DOHH2 (cell line): ENCODE measurements around the gene ADAM30.

ENCODE experiments used
- H3F3A ChIP-seq: fragments of 200-600 bp; sonication (generic), shearing (Covaris generic); 2 replicates; pipeline ENCODE4 v1.6.0; 2016; ENCODE audit warnings: antibody characterized with exemption, mild to moderate bottlenecking; ENCODE audit not compliant: control insufficient read depth, insufficient read depth
- H3K27ac ChIP-seq: fragments of 200-600 bp; sonication (generic); 2 replicates; pipeline ENCODE4 v1.5.1; 2014; ENCODE audit warnings: low read depth, mild to moderate bottlenecking, low read length, moderate library complexity
- H3K27me3 ChIP-seq: fragments of 200-600 bp; sonication (generic); 2 replicates; pipeline ENCODE4 v1.6.1; 2014; ENCODE audit warnings: mild to moderate bottlenecking, low read length, mixed read lengths; ENCODE audit not compliant: control insufficient read depth
- H3K36me3 ChIP-seq: fragments of 200-600 bp; sonication (generic); 2 replicates; pipeline ENCODE4 v1.6.1; 2014; ENCODE audit warnings: mild to moderate bottlenecking, low read length, moderate library complexity, mixed read lengths; ENCODE audit not compliant: control insufficient read depth
- H3K4me1 ChIP-seq: fragments of 200-600 bp; sonication (generic); 2 replicates; pipeline ENCODE4 v1.6.1; 2014; ENCODE audit warnings: mild to moderate bottlenecking, low read length, mixed read lengths; ENCODE audit not compliant: control insufficient read depth
- H3K4me2 ChIP-seq: fragments of 200-600 bp; sonication (generic); 2 replicates; pipeline ENCODE4 v1.6.0; 2014; ENCODE audit warnings: mild to moderate bottlenecking, low read length, moderate library complexity
- H3K4me3 ChIP-seq: fragments of 200-600 bp; sonication (generic); 2 replicates; pipeline ENCODE4 v1.5.1; 2014; ENCODE audit warnings: mild to moderate bottlenecking, low read length, mixed read lengths
- H3K79me2 ChIP-seq: fragments of 200-600 bp; sonication (generic); 2 replicates; pipeline ENCODE4 v1.6.1; 2014; ENCODE audit warnings: mild to moderate bottlenecking, low read length, mixed read lengths; ENCODE audit not compliant: control insufficient read depth
- H3K9me2 ChIP-seq: fragments of 200-600 bp; sonication (generic); replicated peaks from 2 replicates; pipeline ENCODE4 v1.6.1; 2014; ENCODE audit warnings: mild to moderate bottlenecking, low read length, mixed read lengths; ENCODE audit not compliant: control insufficient read depth
- H3K9me3 ChIP-seq: fragments of 200-600 bp; sonication (generic); 2 replicates; pipeline ENCODE4 v1.6.1; 2014; ENCODE audit warnings: antibody characterized with exemption, low read length, mixed read lengths; ENCODE audit not compliant: control insufficient read depth, insufficient read depth
- H4K20me1 ChIP-seq: fragments of 200-600 bp; sonication (generic); 2 replicates; pipeline ENCODE4 v1.6.0; 2014; ENCODE audit warnings: low read depth, mild to moderate bottlenecking, antibody characterized with exemption, low read length, moderate library complexity; ENCODE audit not compliant: control insufficient read depth, insufficient read depth
- EZH2phosphoT487 ChIP-seq: fragments of 200-600 bp; sonication (generic); IDR thresholded peaks from 2 replicates; pipeline ENCODE4 v1.6.1; 2017; ENCODE audit warnings: borderline replicate concordance, mild to moderate bottlenecking, antibody characterized with exemption, low read length, moderate library complexity, mixed read lengths
- TF ChIP-seq, protein P1 (sequence below): fragments of 200-600 bp; sonication (generic); IDR thresholded peaks from one replicate; pipeline ENCODE4 v1.5.1; 2014; ENCODE audit warnings: antibody characterized with exemption, mild to moderate bottlenecking, low read depth, low read length; ENCODE audit not compliant: poor library complexity, severe bottlenecking

Gene ADAM30

DNA sequence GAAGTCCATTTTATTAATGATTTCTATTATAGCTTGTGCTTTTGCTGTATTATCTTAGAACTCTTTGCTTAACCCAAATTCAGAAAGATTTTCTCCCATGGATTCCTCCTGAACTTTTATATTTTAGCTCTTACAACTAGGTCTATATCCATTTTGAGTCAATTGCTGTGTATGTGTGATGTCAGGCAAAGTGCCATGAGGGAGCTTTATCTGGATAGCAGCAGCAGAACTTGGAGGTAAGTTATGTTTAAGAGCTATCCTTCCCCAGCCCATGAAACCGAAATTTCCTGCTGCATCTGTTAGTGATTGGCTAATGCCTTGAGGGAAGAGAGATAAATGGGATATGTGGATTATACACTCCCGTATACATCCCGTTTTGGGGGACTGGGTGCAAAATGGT, 29.9 kb downstream of the ADAM30 start:
- Histone ChIP-seq H3K4me1 (no peaks in the 10 kb centered on the region), H3K27me3 (peaks cover 21% of the 10 kb centered on the region; the same call in 1 of the 2 replicates), H3F3A (no peaks in the 10 kb centered on the region), H3K4me3 (no peak overlapping the region), H3K36me3 (no peaks in the 10 kb centered on the region), H3K4me2 (no peak overlapping the region), H3K9me2 (no peaks in the 10 kb centered on the region), H3K27ac (no peak overlapping the region), H4K20me1 (no peaks in the 10 kb centered on the region), H3K79me2 (no peaks in the 10 kb centered on the region), H3K9me3 (no peaks in the 10 kb centered on the region)
- no peak for TF ChIP-seq EZH2phosphoT487
- TF ChIP-seq, protein P1, sequence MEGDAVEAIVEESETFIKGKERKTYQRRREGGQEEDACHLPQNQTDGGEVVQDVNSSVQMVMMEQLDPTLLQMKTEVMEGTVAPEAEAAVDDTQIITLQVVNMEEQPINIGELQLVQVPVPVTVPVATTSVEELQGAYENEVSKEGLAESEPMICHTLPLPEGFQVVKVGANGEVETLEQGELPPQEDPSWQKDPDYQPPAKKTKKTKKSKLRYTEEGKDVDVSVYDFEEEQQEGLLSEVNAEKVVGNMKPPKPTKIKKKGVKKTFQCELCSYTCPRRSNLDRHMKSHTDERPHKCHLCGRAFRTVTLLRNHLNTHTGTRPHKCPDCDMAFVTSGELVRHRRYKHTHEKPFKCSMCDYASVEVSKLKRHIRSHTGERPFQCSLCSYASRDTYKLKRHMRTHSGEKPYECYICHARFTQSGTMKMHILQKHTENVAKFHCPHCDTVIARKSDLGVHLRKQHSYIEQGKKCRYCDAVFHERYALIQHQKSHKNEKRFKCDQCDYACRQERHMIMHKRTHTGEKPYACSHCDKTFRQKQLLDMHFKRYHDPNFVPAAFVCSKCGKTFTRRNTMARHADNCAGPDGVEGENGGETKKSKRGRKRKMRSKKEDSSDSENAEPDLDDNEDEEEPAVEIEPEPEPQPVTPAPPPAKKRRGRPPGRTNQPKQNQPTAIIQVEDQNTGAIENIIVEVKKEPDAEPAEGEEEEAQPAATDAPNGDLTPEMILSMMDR: no peak

DNA sequence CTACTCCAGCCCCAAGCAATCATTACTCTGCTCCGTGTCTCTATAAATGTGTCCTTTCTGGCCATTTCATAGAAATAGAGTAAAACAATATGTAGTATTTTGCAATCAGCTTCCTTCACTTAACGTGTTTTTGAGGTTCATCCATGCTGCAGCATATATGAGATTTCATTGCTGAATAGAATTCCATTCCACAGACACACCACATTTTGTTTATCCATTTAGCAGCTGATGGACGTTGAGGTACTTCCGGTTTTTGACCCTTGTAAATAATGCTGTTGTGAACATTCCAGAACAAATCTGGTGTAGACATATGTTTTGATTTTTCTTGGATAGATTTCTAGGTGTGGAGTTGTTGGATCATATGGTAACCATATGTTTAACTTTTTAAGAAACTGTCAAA, 30.7 kb downstream of the ADAM30 start:
- Histone ChIP-seq H3K36me3 (no peaks in the 10 kb centered on the region), H3K9me2 (no peaks in the 10 kb centered on the region), H3K79me2 (no peaks in the 10 kb centered on the region), H3K4me2 (no peak overlapping the region), H3K4me3 (no peak overlapping the region), H3K27ac (no peak overlapping the region), H4K20me1 (no peaks in the 10 kb centered on the region), H3K4me1 (no peaks in the 10 kb centered on the region), H3F3A (no peaks in the 10 kb centered on the region), H3K9me3 (no peaks in the 10 kb centered on the region), H3K27me3 (peaks cover 15% of the 10 kb centered on the region; the same call in 1 of the 2 replicates)
- TF ChIP-seq, protein P1: no peak
- no peak for TF ChIP-seq EZH2phosphoT487

DNA sequence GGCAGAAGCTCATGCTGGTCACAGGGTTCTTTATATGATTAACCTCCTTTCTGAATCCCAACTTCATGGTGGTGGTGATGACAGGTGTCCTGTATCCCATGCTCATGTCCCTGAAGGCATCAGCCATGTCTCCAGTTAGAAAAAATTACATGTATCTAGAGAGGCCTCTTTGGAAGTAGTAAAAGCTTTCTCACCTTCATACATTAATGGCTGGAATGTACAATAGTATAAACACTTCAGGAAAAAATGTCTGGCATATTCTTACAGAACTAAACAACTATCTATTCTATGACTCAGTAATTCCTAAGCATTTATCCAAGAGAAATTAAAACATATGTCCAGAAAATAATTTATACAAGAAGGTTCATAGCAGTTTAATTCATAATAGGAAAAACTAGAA, 34.0 kb downstream of the ADAM30 start:
- Histone ChIP-seq H3K9me2 (no peaks in the 10 kb centered on the region), H3K36me3 (no peaks in the 10 kb centered on the region), H3K4me3 (no peak overlapping the region), H4K20me1 (no peaks in the 10 kb centered on the region), H3K4me2 (no peak overlapping the region), H3K79me2 (no peaks in the 10 kb centered on the region), H3K27ac (no peak overlapping the region), H3K9me3 (no peaks in the 10 kb centered on the region), H3F3A (no peaks in the 10 kb centered on the region), H3K27me3 (peaks cover 7% of the 10 kb centered on the region; the same call in 1 of the 2 replicates), H3K4me1 (no peaks in the 10 kb centered on the region)
- TF ChIP-seq EZH2phosphoT487: no peak
- TF ChIP-seq, protein P1: no peak
